Mucosa of descending colon (tissue), 3 donors: Measurements from ENCODE around the gene CAV2. TPM values are rescaled to one million over a fixed set of nuclear protein-coding genes. Genes with fewer than 3 reads are reported as not detected.

Source experiments
- ATAC-seq: fragments of 200-7000 bp; cut with Tn5 transposase; one replicate; pipeline ENCODE4 v1.9.1; 2020; ENCODE audit warnings: mild to moderate bottlenecking, moderate library complexity
- DNase-seq, 3 donors: peaks; one replicate each; pipeline ENCODE4 v3.0.0-alpha.2; 2020
- H3K36me3 ChIP-seq: fragments of 200-600 bp; one replicate; pipeline ENCODE4 v1.8.0; 2021; ENCODE audit warnings: low read depth, mild to moderate bottlenecking
- H3K4me1 ChIP-seq: fragments of 200-600 bp; one replicate; pipeline ENCODE4 v1.8.0; 2021; ENCODE audit warnings: low read depth, mild to moderate bottlenecking
- H3K4me3 ChIP-seq: fragments of 200-600 bp; one replicate; pipeline ENCODE4 v1.8.0; 2021; ENCODE audit warnings: mild to moderate bottlenecking
- H3K9me3 ChIP-seq: fragments of 200-600 bp; one replicate; pipeline ENCODE4 v1.8.0; 2021; ENCODE audit warnings: mild to moderate bottlenecking
- CTCF ChIP-seq: fragments of 200-600 bp; IDR thresholded peaks from one replicate; pipeline ENCODE4 v1.8.0; 2022; ENCODE audit warnings: antibody characterized with exemption, mild to moderate bottlenecking
- intact Hi-C, 2 donors: fragments of 100-400 bp; cut with DNase I in 1 of 2; cut with micrococcal nuclease in 1 of 2; formaldehyde crosslinking; loops; one replicate each; pipeline versions ENCODE4 v1.11.0 to v1.11.1; 2022; cut with DNase I, micrococcal nuclease
- total RNA-seq, 3 donors: library from RNA; stranded (reverse); fragmentation: NEBNext Ultra II Directional in 2 of 3; extraction: Animal tissue kit (Norgen Biotek cat#: 25700) in 2 of 3; gene quantifications; one replicate each; pipeline versions ENCODE4 v1.2.1 to v1.2.4, GENCODE V29; 2021 to 2023
- donor health status: DM: no; HTN: no; CAD: no; lungs with moderate emphysema.
- donor health status: DM: no; HTN: no; CAD: no.
- donor health status: DM: no; HTN: yes; CAD: no.

CAV2 gene
- total RNA-seq, 3 donors from 2014 or later = 6.3 to 42.4 (median 10.2) TPM

- intact Hi-C loops = loop anchor here in 1 of 2 donors (10.0 kb wide), 1 partner anchor 264 kb away; no protein-coding TSS in a partner anchor
- DNase-seq (no peak), ATAC-seq (no peak)
- Histone ChIP-seq H3K9me3 (no peaks in the 10 kb centered on the region), H3K36me3 (no peaks in the 10 kb centered on the region), H3K4me3 (no peak overlapping the region), H3K4me1 (peaks cover 15% of the 10 kb centered on the region)
- TF ChIP-seq CTCF = no peak
Observed at GRCh38 chr7:116529250-116529649, 29.7 kb downstream of the CAV2 start.

- no peaks in the 10 kb centered on the region for H3K9me3 ChIP-seq
- DNase-seq (no peak), ATAC-seq (no peak)
- H3K36me3 ChIP-seq = no peaks in the 10 kb centered on the region
- intact Hi-C loops = no loop called here
- no peak overlapping the region for H3K4me3 ChIP-seq
- no peak for TF ChIP-seq CTCF
- H3K4me1 ChIP-seq = peaks cover 7% of the 10 kb centered on the region
Observed at GRCh38 chr7:116530107-116530820, 30.7 kb downstream of the CAV2 start.

GRCh38 chr7:116532102-116532688 lies 32.7 kb downstream of the CAV2 start:
- DNase-seq (no peak), ATAC-seq (no peak)
- no peaks in the 10 kb centered on the region for H3K36me3 ChIP-seq
- TF ChIP-seq CTCF = no peak
- H3K4me3 ChIP-seq = no peak overlapping the region
- intact Hi-C loops = no loop called here
- no peaks in the 10 kb centered on the region for H3K9me3 ChIP-seq
- peaks cover 3% of the 10 kb centered on the region for H3K4me1 ChIP-seq

- Histone ChIP-seq H3K9me3 (no peaks in the 10 kb centered on the region), H3K4me1 (peaks cover 3% of the 10 kb centered on the region), H3K4me3 (no peak overlapping the region), H3K36me3 (no peaks in the 10 kb centered on the region)
- no peak for TF ChIP-seq CTCF
- intact Hi-C loops = no loop called here
- DNase-seq (no peak), ATAC-seq (no peak)
Observed at GRCh38 chr7:116534790-116535189, 35.3 kb downstream of the CAV2 start.

- no peaks in the 10 kb centered on the region for H3K9me3 ChIP-seq
- peaks cover 3% of the 10 kb centered on the region for H3K4me1 ChIP-seq
- intact Hi-C loops = no loop called here
- no peaks in the 10 kb centered on the region for H3K36me3 ChIP-seq
- H3K4me3 ChIP-seq = no peak overlapping the region
- DNase-seq = no peak
- no peak for TF ChIP-seq CTCF
- ATAC-seq = no peak
Observed at GRCh38 chr7:116535416-116535815, 35.9 kb downstream of the CAV2 start.
